Fibroblast of skin of abdomen (primary cell): Measurements from ENCODE around the gene RENBP.
A peak's percentile ranks its signal among the peaks of the same experiment; 100 is the strongest.

Experiments used
- DNase-seq: peaks from one replicate; pipeline ENCODE4 v3.0.0-alpha.2; 2013

Gene RENBP

DNA sequence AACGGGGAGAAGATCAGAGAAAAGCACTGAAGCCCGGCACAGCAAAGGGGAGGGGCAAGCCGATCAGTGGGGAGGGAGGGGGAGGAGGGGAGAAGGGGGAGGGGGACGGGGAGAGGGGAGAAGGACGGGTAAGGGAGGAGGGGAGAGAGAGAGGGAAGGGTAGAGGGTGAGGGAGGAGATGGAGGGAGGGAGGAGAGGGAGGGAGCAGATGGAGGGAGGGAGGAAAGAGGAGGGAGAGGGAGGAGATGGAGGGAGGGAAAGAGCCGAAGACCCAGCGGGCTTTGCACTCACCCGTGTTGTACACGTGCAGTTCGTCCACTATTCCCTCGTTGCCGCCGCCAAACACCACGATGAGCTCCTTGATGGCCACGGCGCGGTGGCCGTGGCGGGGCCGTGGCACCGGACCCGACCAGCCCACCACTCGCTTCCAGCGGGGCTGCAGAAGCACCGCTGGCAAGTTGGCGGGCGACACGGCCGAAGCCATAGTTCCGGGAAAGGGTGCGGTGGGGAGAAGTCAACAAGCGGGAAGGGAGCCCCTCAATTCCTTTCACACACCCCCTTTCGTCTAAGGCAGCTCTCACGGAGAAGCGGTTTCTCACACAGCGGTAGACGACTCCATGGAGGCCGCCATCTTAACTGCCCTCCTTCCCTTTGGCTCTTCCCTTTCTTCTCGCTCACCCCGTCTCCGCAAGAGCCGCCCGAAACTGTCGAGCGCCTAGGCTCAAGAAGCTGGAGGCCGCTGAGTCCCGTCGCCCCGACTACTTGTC lies 26.1 kb upstream of the RENBP start:
- DNase-seq, result peak; percentile 72

DNA sequence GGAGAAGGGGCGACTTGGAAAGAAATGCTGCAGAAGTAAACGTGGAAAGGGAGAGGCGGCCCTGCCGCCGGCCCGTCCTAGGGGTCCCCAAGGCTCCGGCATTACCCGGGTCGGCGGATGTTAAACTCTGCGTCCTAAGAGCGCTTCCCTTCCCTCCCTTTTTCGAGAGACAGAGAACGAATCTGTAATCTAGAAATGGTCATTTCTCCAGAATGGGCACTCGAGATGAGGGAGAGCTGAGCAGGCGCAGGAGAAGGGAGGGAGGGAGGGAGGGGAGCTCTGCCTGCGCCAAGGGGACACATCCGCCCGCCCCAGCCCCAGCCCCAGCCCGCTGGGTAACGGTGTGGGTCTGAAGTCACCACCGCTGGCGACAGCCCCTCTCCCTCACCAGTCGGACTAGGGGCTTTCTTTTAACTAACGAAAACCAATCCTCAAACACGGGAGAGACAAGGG lies 25.5 kb upstream of the RENBP start:
- no peak for DNase-seq

DNA sequence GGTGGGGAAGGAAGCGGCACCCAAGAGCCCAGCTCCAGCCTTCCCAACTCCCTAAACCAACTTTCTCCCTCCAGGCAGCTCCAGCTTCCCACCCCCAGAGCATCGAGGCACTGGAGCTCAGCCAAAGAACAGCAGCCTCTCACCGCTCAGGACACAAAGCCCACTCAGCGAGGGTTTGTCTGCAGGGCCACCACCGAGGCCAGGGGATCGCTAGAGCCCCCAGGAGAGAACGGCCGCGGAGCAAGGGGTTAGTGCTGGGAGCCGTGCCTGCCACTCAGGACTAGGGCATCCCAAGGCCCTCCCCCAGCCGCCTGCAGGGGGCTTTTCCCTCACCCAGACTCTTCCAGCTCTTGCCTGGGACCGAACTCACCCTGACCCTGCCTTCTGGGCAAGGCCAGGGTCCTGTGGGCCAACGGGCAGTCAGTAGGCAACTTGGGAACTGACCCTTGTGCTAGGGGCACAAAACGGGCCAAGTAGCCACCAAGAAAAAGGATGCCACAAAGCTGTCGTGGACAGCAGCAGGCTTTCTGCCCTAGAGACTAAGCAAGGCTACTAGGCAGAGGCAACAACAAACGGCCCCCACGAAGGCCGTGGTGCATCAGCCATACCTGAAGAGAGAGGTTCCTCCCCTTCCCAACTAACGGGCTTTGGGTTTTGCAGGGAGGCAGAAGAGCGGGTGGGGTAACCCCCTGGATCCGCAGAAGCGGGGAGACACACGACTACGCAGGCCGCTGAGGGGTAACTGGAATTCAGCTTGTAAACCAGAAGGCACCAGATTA lies 24.9 kb upstream of the RENBP start:
- no peak for DNase-seq

DNA sequence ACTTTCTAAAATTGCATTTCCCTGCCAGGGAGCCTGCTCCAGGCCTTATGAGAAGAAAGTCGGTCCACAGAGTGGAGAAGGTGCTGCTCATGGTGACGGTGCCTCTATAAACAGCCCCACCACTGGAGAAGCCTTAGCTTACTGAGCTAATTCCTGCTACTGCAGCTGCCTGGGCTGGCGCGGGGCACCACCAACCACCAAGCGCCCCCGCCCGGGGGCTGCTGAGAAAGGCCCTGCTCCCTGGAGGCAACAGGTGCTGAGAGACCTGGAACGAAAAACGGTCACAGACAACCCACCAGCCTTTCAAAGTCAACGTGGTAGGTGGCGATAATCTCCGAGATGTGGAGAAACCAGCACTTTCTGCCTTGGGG lies 24.3 kb upstream of the RENBP start:
- no peak for DNase-seq

DNA sequence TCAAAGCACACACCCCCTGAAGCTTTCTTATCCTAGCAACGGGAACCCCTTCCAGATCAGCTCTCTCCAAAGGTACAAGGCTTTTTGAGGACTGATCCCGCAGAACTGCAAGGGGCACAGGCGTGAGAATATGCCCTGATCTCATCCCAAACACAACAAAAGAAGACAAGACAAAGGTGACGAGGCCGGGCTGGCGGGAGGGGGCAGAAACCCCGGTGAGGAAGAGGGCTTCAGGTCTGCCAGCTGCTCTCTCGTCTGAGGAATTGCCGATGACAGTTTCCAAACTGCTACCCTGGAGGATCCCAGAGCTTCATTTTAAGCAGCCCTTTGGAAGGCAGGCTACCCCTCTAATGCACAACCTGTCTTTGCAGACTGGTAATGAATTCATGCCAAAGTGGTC lies 23.8 kb upstream of the RENBP start:
- no peak for DNase-seq

DNA sequence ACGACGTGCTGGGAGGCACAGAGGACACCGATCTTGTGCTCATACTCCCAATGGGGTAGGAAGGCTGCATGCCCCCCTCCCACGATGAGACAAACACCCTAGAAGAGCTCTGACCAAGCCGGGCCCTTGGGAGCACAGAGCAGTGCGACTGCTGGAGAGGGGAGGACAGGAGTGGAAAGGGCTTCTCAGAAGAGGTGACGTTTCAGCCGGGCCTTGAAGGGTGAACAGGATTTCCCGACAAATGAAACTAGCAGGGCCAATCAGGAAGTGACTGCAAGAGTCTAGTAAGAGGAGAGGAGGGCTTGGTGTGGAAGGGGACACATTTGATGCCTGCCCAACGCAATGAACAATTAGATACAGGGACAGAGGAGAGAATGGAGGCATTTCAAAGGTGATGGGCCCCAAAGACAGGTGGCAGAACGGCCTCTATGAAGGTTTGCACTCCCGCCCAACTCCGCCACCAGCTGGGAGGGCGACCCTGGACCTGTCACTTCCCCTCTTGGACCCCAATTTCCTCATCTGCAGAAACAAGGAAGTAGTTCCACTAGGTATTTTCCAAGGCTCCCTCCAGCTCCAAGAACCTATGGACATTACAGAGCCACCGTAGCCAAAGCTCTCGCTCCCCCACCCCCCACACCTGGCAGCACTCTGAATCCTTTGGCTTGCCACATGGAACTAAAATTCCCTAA lies 23.2 kb upstream of the RENBP start:
- DNase-seq, result no peak

DNA sequence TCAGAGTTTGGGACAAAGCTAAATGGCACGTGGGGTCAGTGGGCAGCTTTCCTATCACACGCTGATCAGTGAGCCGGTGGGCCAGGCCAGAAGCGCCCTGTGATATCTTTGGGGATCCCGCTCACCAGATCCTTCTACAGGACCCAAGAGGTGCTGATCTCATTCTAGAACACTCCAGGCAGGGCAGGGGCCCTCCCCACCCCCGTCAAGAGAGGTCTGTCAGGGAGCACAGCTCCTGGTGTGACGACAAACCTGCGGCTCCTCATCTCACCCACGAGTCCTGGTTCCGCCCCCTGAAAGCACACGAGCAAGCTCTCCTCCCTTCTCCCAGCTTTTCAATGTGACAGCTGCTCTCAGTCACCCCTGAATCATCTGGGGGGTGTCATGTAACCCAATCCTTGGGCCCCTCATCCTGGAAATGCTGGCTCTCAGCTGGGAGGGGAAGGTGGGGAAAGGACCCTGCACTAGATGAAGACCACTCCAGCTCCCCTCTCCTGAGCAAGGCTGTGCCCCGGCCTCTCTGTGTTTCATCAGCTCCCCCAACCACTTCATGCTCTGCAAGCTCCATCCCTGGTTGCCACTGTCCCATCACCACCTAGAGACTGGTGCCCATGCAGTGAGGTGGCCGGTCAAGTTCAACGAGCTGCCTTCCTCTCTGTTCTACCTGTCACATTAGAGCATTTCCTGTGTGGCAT lies 22.5 kb upstream of the RENBP start:
- DNase-seq, result no peak

DNA sequence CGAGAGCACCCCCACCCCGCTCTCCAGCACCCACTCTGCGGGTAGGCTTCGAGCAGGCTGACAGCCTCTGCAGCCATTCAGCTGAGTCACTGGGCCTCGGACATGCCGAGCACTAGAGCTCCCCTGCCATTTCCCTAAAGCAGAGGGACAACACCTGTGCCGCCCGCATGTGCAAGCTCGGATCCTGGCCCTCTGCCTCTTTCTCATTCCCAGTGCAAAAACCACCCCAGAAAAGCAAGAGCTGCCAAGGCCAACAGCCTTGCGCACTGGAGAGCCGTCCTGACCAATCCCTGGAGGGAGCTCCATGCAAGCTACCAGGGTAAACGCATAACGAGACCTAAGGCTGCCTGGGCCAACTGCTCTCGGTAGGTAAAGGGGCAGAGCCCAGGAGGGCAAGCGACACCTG lies 21.8 kb upstream of the RENBP start:
- no peak for DNase-seq

DNA sequence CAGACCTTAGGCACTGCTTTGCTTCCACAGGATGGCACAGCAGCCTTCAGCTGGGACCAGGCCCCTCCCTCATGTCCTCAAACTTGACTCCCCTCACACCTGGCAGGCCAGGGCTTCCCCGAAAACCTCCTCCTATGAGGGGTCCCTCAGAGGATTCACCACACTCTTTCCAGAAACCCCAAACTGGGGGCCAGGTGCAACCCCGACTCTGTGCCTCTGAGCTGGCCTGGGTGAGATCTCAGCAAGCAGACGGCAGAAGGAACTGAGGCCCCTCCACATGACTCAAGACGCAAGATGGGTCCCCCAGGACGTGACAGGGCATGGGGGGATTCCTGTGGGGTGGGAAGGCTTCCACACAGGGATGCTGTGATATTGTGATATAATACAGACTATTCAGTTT lies 21.0 kb upstream of the RENBP start:
- DNase-seq, result no peak

DNA sequence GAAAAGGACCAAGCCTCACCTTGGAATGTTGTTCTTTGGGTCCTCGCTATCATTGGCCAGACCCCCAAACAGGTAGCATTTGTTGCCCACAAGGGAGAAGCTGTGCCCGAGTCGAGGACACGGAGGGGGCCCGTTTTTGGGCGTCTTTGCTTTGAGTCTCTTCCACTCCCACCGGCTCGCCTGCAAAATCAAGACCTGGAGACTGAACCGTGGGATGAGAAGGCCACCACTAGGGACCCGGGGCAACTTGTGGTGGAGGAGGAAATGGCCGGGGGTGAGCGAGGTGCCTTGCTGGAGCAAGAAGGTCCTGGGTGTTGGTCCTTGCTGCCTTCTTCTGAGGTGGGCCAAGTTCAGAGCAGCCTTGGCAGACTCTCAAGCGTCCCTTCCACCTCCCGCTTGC lies 19.7 kb upstream of the RENBP start:
- DNase-seq, result no peak

DNA sequence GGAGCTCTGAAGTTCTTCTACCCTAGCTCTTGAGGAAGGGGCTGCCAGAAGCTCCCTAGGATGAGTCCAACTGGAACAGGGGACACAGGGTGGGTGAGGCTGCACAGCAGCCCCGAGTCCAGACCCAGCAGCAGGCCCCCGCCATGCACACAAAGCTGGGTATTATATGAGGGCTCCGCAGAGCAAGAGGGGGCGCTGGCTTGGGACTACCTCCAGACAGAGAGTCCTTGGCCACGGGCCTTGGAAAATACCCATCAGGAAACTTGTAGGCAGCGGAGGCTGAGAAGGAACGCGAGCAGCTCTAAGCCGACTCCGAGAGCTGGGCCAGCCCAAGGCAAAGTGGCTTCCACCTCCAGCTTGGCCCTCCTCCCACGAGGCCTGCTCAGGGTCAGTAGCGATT lies 19.1 kb upstream of the RENBP start:
- DNase-seq, result no peak

DNA sequence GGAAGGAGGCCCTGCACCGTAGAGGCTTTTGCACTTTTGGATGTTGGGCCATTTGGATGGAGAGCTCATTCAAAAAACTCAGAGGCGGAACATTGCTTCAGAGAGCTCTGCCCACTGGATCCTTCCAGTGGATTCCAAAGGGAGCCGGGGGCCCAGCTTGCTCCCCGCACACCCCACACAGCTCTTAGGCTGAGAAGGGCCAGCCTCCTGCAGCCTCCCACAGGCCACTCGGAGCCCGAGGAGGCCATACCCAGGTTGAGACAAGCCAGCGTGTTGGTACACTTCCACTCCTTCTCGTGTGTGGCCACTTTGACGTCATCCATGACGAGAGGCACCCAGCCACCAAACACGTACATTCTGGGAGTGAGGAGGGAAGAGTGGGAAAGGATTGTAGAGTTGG lies 16.8 kb upstream of the RENBP start:
- DNase-seq, result no peak

DNA sequence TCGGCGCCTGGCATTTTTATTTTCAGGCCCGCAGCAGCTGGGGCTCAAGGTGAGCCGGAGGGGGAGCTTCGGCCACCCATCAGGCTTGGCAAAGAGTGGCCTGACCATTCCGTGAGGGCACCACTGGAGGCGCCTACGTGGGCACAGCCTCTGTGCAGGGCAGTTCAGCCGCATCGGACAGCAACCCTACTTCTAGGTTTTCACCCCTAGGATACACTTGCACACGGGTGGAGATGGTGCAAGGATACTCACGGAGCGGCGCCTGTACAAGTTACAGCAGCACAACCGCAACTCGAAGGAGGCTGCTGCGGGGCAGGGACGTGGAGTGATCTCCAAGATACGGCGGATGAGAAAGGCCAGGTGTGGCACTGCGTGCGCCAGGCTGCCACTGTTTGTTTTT lies 16.3 kb upstream of the RENBP start:
- no peak for DNase-seq

DNA sequence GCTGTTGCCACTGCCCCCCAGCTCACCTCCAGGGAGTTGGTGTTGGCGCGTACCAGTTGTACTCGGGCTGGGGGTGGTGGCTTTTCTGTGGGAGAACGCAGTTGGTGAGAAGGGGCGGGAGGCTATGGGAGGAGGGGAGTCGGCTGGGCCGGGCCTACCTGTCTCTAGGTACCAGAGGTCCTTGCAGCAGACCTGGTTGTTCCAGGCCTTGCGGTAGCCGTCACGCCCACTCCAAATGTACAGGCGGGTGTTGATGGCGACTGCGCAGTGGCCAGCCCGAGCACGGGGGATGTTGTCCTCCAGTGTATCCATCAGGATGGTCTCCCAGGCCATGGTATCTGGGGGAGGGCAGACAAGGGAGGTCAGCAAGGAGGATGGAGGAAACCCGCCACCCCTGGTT lies 15.6 kb upstream of the RENBP start:
- no peak for DNase-seq

DNA sequence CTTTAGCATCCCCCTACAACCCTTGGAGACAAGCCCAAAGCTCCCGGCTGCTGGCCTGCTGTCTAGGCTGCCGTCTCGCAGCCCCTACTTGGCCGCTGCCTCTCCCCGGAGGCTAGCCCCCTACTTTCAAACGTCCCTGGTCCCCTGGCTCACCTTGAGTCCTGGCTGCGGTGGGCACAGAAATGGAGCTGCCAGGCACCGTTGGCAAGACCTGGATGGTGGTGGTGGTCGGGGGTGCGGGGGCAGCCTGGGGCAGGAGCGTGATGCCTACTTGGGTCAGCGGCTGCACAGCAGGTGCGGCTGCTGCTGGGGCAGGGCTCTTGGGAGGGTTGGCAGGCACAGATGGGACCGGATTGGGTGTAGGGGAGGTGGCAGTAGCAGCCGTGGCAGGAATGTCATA lies 15.2 kb upstream of the RENBP start:
- no peak for DNase-seq

DNA sequence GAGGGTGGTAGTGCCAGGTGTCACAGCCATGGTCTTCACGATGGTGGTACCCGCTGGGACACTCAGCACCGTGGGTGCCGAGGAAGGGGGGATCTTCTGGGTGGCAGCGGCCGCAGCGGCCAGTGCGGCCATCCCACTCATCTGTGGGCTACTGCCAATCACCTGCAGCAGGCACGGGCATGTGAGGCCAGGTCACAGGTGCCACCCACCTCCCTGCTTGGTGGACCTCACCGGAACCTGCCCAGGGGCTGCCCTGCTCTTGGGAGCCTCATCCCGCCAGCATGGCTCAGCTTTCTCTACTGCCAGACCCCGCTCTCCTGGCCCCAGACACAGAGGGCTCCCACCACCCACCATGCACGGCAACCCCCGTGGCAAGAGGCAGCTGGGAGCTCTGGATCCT lies 14.2 kb upstream of the RENBP start:
- DNase-seq, result no peak

DNA sequence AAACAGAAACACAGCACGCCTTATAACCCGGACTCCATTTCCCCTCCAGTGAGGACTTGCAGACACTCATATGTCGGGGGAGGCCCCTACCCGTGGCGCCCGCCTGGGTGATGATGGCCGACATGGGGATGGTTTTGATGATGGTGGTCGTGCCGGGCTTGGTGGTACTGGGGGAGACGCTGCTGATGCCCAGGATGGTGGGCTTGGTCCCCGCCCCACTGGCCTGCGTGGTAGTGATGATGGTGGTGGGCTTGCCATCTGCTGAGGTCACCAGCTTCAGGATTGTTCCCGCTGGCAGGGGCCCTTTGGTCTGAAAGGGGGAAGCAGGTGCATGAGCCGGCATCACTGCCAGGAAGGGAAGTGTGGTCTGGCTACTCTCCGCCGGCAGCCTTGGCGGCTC lies 12.8 kb upstream of the RENBP start:
- no peak for DNase-seq

DNA sequence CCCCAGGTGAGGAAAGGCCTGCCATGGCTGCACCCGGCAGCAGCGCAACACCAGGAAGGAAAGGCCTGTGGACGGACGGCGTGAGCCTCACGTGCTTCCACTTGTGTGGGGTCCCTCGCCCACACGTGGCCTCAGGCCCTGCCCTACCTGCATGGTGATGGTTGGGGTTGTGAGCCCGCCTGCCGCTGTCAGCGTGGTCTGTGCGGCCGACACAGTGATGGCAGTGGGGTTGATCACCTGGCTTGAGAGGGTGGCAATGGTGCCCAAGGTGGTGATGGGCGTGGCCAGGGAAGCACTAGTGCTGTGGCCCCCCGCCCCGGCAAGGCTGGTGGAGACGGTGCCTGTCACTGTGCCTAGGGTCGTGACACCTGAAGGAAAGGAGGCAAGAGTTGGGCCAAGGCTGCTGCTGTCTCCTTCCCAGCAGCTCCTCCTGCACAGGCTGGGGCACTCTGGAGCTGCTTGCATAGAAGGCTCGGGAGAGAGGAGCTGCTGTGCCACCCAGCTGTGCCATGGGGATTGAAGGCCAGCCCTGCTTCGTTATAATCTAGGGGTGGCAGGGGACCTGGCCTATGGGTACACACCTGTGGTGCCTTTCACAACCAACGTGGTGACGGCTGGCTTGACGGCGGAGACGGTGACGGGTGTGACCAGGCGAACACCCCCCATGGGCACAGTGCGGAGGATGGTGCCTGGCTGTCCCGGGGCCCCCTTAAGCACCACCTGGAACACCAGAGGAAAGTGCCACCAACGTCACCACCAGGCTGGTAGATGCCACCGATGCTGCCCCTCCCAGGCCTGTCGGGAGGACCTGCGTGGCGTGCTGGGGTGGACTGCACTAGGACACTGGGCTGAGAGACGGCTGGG lies 11.8 kb upstream of the RENBP start:
- DNase-seq, result no peak

DNA sequence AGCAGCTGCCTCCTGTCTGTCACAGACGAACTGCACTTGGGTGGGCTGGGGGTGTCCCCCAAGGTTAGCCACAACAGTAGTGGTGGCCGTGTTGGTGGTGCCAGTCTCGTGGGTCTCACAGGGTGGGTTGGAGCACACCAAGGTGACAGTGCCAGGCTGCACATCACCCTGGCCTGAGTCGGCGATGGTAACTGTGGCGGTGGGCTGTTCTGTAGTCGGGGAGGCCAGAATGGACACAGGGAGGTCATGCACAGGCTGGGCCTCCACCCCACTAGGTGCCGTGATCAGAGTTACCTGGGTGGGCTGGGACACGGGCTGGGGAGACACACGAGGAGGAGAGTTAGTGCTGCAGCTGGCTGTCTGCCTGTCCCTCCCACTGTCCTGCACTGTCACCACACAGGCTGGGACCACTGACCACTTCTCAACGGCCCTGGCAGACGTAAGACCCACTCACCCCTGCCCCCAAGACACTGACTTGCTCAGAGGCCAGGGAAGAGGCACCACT lies 10.8 kb upstream of the RENBP start:
- DNase-seq, result no peak

DNA sequence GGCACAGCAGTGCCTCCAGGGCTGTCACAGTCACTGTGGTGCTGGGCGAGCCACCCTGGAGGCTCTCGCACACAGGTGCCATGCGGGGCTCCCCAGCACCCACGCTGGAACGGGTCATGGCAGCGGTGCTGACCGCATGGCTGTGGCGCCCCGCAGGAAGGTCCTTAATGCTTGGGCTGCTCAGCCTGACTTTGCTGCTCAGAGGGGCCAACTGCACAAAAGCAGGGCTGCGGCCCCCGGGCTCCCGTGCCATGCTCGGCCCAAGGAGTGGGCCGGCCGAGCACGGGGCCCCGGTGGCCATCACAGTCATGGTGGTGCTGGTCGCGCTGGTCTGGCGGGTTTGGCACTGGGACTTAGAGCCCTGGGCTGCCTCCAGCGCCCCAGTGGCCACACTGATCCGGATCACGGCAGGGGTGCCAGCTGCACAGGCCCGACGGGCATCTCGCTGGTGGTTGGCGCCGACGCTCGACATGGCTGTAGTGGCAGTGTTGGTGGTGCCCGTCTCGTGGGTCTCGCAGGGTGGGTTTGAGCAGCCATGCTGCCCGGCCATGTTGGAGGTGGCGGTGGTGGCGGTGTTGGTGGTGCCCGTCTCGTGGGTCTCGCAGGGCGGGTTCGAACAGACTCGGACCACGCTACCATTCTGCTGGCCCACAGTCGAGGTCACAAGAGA lies 10.2 kb upstream of the RENBP start:
- DNase-seq, result no peak

DNA sequence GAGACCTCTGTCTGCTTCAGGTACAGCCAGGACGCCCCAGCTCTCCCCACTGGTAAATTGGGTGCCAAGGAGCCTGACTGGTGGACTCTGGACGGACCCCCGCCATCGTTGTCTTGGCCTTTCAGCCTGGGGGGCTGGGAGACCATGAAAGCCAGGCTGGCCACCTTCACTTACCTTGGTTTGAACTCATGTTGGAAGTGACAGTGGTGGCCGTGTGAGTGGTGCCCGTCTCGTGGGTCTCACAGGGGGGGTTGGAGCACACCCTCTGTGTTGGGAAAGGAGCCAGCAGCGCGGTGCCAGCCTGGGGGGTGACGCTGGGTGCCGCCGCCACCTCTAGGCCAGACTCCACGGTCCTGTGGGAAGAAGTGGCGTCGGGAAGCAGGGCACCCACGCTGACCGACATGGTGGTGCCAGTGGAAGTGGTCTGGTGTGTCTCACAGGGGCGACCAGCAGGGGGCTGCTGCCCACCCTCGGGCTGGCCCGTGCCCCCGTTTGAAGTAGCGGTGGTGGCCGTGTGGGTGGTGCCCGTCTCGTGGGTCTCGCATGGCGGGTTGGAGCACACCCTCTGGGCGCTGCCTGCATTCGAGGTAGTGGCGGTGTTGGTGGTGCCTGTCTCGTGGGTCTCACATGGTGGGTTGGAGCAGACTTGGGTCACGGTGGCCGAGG lies 9.6 kb upstream of the RENBP start:
- no peak for DNase-seq
